ENCODE data around the gene KLK7. TPM values are rescaled to one million over a fixed set of nuclear protein-coding genes. Genes with fewer than 3 reads are reported as not detected.

KLK7 gene
- total RNA-seq, 2 donors from 2014 or later, result not detected

- no peaks in the 10 kb centered on the region for H3K9me3 ChIP-seq
- no peaks in the 10 kb centered on the region for H3K4me1 ChIP-seq (ENCODE audit: control insufficient read depth in 1 of 2, low read depth in 2 of 2)
- H3K27ac ChIP-seq, result no peak overlapping the region
- no peak for ATAC-seq (ENCODE audit: insufficient number of reproducible peaks, low FRiP score, low read depth)
- no peaks in the 10 kb centered on the region for H3K27me3 ChIP-seq (replicated peaks; ENCODE audit: insufficient read depth)
- no peak overlapping the region for H3K4me3 ChIP-seq
- DNase-seq (ENCODE audit: low spot score), result no peak
- TF ChIP-seq CTCF (IDR thresholded peaks at IDR 0.05), result no peak
- H3K36me3 ChIP-seq, result no peaks in the 10 kb centered on the region
Observed at GRCh38 chr19:51000981-51001380, 17.3 kb upstream of the KLK7 start.

GRCh38 chr19:51000426-51000825, 16.7 kb upstream of the KLK7 start:
- Histone ChIP-seq H3K4me1 (ENCODE audit: control insufficient read depth in 1 of 2, low read depth in 2 of 2) (no peaks in the 10 kb centered on the region), H3K36me3 (no peaks in the 10 kb centered on the region), H3K9me3 (no peaks in the 10 kb centered on the region), H3K4me3 (no peak overlapping the region), H3K27ac (no peak overlapping the region), H3K27me3 (replicated peaks; ENCODE audit: insufficient read depth) (no peaks in the 10 kb centered on the region)
- no peak for DNase-seq (ENCODE audit: low spot score)
- no peak for TF ChIP-seq CTCF (IDR thresholded peaks at IDR 0.05)
- ATAC-seq (ENCODE audit: insufficient number of reproducible peaks, low FRiP score, low read depth), result no peak

GRCh38 chr19:50998686-50999085, 15.0 kb upstream of the KLK7 start:
- Histone ChIP-seq H3K9me3 (no peaks in the 10 kb centered on the region), H3K27ac (no peak overlapping the region), H3K36me3 (no peaks in the 10 kb centered on the region), H3K27me3 (replicated peaks; ENCODE audit: insufficient read depth) (no peaks in the 10 kb centered on the region), H3K4me1 (ENCODE audit: control insufficient read depth in 1 of 2, low read depth in 2 of 2) (no peaks in the 10 kb centered on the region), H3K4me3 (no peak overlapping the region)
- no peak for DNase-seq (ENCODE audit: low spot score)
- TF ChIP-seq CTCF (IDR thresholded peaks at IDR 0.05), result no peak
- ATAC-seq (ENCODE audit: insufficient number of reproducible peaks, low FRiP score, low read depth), result no peak

- DNase-seq (ENCODE audit: low spot score), result no peak
- no peaks in the 10 kb centered on the region for H3K4me1 ChIP-seq (ENCODE audit: control insufficient read depth in 1 of 2, low read depth in 2 of 2)
Observed at GRCh38 chr19:50998061-50998460, 14.3 kb upstream of the KLK7 start.

GRCh38 chr19:50994129-50994528, 10.4 kb upstream of the KLK7 start:
- H3K9me3 ChIP-seq, result no peaks in the 10 kb centered on the region
- no peak for TF ChIP-seq CTCF (IDR thresholded peaks at IDR 0.05)
- ATAC-seq (ENCODE audit: insufficient number of reproducible peaks, low FRiP score, low read depth), result no peak
- H3K4me3 ChIP-seq, result no peak overlapping the region
- H3K27me3 ChIP-seq (replicated peaks; ENCODE audit: insufficient read depth), result no peaks in the 10 kb centered on the region
- no peaks in the 10 kb centered on the region for H3K4me1 ChIP-seq (ENCODE audit: control insufficient read depth in 1 of 2, low read depth in 2 of 2)
- H3K36me3 ChIP-seq, result no peaks in the 10 kb centered on the region
- no peak for DNase-seq (ENCODE audit: low spot score)
- no peak overlapping the region for H3K27ac ChIP-seq

More at GRCh38 chr19:50998061-50998460, 14.3 kb upstream of the KLK7 start:
- Histone ChIP-seq H3K36me3 (no peaks in the 10 kb centered on the region), H3K27me3 (replicated peaks; ENCODE audit: insufficient read depth) (no peaks in the 10 kb centered on the region), H3K27ac (no peak overlapping the region), H3K9me3 (no peaks in the 10 kb centered on the region), H3K4me3 (no peak overlapping the region)
- no peak for TF ChIP-seq CTCF (IDR thresholded peaks at IDR 0.05)
- no peak for ATAC-seq (ENCODE audit: insufficient number of reproducible peaks, low FRiP score, low read depth)

All from thoracic aorta (tissue), 2 donors.